Activated naive CD4-positive, alpha-beta T cell treated with anti-CD3 and anti-CD28 coated beads, Interleukin-2, amount 50 U/mL, for 24 hours (primary cell): ENCODE data around the gene TAF6L.
"Not testable (repeated sequence)": the region's sequence is repeated elsewhere in the genome, so short reads cannot be mapped to it uniquely, and the experiment has no call there.

Source experiments
- H3K27ac Mint-ChIP-seq: one replicate; pipeline ENCODE4 v1.8.0; 2021; ENCODE audit warnings: mild to moderate bottlenecking, mixed read lengths
- H3K27me3 Mint-ChIP-seq: one replicate; pipeline ENCODE4 v1.8.0; 2021; ENCODE audit warnings: mixed read lengths
- H3K36me3 Mint-ChIP-seq: one replicate; pipeline ENCODE4 v1.8.0; 2021; ENCODE audit warnings: mixed read lengths
- H3K4me1 Mint-ChIP-seq: one replicate; pipeline ENCODE4 v1.8.0; 2021; ENCODE audit warnings: mixed read lengths
- H3K4me3 Mint-ChIP-seq: one replicate; pipeline ENCODE4 v1.8.0; 2021; ENCODE audit warnings: mild to moderate bottlenecking, mixed read lengths
- H3K9me3 Mint-ChIP-seq: one replicate; pipeline ENCODE4 v1.8.0; 2021; ENCODE audit warnings: mixed read lengths

Gene TAF6L

GRCh38 chr11:62771144-62772021 is at the start of gene TAF6L:
TAF6L (plus strand) TSS chr11:62771396; CDS start chr11:62775784, 4,388 bp downstream.
- Mint-ChIP-seq H3K9me3 (no peaks in the 10 kb centered on the region), H3K4me1 (peaks cover 27% of the 10 kb centered on the region), H3K4me3 (peak within 1 kb of the TSS; percentile 93), H3K27me3 (no peaks in the 10 kb centered on the region), H3K27ac (peak within 1 kb of the TSS; percentile 95), H3K36me3 (no peaks in the 10 kb centered on the region)

GRCh38 chr11:62721994-62722393 is 49.2 kb upstream of the TAF6L start:
- peaks cover 60% of the 10 kb centered on the region for H3K4me1 Mint-ChIP-seq
- H3K36me3 Mint-ChIP-seq, result peaks cover 44% of the 10 kb centered on the region
- peak overlapping the region; percentile 41 for H3K27ac Mint-ChIP-seq
- no peak overlapping the region for H3K4me3 Mint-ChIP-seq
- H3K9me3 Mint-ChIP-seq, result no peaks in the 10 kb centered on the region
- H3K27me3 Mint-ChIP-seq, result no peaks in the 10 kb centered on the region

- Mint-ChIP-seq H3K9me3 (no peaks in the 10 kb centered on the region), H3K4me3 (peak overlapping the region; percentile 97), H3K36me3 (peaks cover 42% of the 10 kb centered on the region), H3K4me1 (peaks cover 59% of the 10 kb centered on the region), H3K27me3 (no peaks in the 10 kb centered on the region), H3K27ac (peak overlapping the region; percentile 81)
Measured at GRCh38 chr11:62724171-62724570, 47.0 kb upstream of the TAF6L start.

- Mint-ChIP-seq H3K9me3 (no peaks in the 10 kb centered on the region), H3K36me3 (peaks cover 33% of the 10 kb centered on the region), H3K27me3 (no peaks in the 10 kb centered on the region), H3K4me1 (peaks cover 57% of the 10 kb centered on the region), H3K4me3 (peak overlapping the region; percentile 97), H3K27ac (peak overlapping the region; percentile 93)
Measured at GRCh38 chr11:62725646-62726045, 45.5 kb upstream of the TAF6L start.

- peak overlapping the region; percentile 93 for H3K27ac Mint-ChIP-seq
- H3K27me3 Mint-ChIP-seq, result no peaks in the 10 kb centered on the region
- H3K36me3 Mint-ChIP-seq, result peaks cover 27% of the 10 kb centered on the region
- H3K9me3 Mint-ChIP-seq, result no peaks in the 10 kb centered on the region
- H3K4me3 Mint-ChIP-seq, result peak overlapping the region; percentile 97
- H3K4me1 Mint-ChIP-seq, result peaks cover 56% of the 10 kb centered on the region
Measured at GRCh38 chr11:62726156-62726914, 44.9 kb upstream of the TAF6L start.

- H3K27me3 Mint-ChIP-seq, result no peaks in the 10 kb centered on the region
- peak overlapping the region; percentile 97 for H3K27ac Mint-ChIP-seq
- peak overlapping the region; percentile 97 for H3K4me3 Mint-ChIP-seq
- H3K4me1 Mint-ChIP-seq, result peaks cover 54% of the 10 kb centered on the region
- no peaks in the 10 kb centered on the region for H3K9me3 Mint-ChIP-seq
- peaks cover 27% of the 10 kb centered on the region for H3K36me3 Mint-ChIP-seq
Measured at GRCh38 chr11:62726915-62727164, 44.4 kb upstream of the TAF6L start.

- Mint-ChIP-seq H3K4me1 (peaks cover 49% of the 10 kb centered on the region), H3K4me3 (peak within 1 kb of the TSS; percentile 97), H3K36me3 (peaks cover 25% of the 10 kb centered on the region), H3K9me3 (no peaks in the 10 kb centered on the region), H3K27me3 (no peaks in the 10 kb centered on the region), H3K27ac (peak within 1 kb of the TSS; percentile 97)
Measured at GRCh38 chr11:62727165-62727871, 43.9 kb upstream of the TAF6L start, which contains the start of gene HNRNPUL2. HNRNPUL2 (minus strand) TSS chr11:62727457; CDS start chr11:62727156, 301 bp downstream.

GRCh38 chr11:62727872-62728170 is 43.4 kb upstream of the TAF6L start:
- Mint-ChIP-seq H3K36me3 (peaks cover 21% of the 10 kb centered on the region), H3K4me1 (peaks cover 45% of the 10 kb centered on the region), H3K9me3 (no peaks in the 10 kb centered on the region), H3K27me3 (no peaks in the 10 kb centered on the region), H3K4me3 (peak overlapping the region; percentile 97), H3K27ac (peak overlapping the region; percentile 97)

- H3K4me3 Mint-ChIP-seq, result peak within 1 kb of the TSS; percentile 97
- no peaks in the 10 kb centered on the region for H3K9me3 Mint-ChIP-seq
- H3K27me3 Mint-ChIP-seq, result no peaks in the 10 kb centered on the region
- peaks cover 47% of the 10 kb centered on the region for H3K4me1 Mint-ChIP-seq
- peak within 1 kb of the TSS; percentile 97 for H3K27ac Mint-ChIP-seq
- H3K36me3 Mint-ChIP-seq, result peaks cover 24% of the 10 kb centered on the region
Measured at GRCh38 chr11:62728171-62728988, 42.8 kb upstream of the TAF6L start, which contains the start of gene TTC9C. TTC9C (plus strand) TSS chr11:62728486; CDS start chr11:62728849, 363 bp downstream.

GRCh38 chr11:62730076-62730475 is 41.1 kb upstream of the TAF6L start:
- not testable (repeated sequence) for H3K27me3 Mint-ChIP-seq, H3K9me3 Mint-ChIP-seq
- Mint-ChIP-seq H3K4me3 (peak overlapping the region; percentile 97), H3K36me3 (peaks cover 15% of the 10 kb centered on the region), H3K4me1 (peaks cover 33% of the 10 kb centered on the region), H3K27ac (peak overlapping the region; percentile 76)

GRCh38 chr11:62732830-62733229 is 38.4 kb upstream of the TAF6L start:
- no peak overlapping the region for H3K4me3 Mint-ChIP-seq
- peaks cover 6% of the 10 kb centered on the region for H3K36me3 Mint-ChIP-seq
- no peaks in the 10 kb centered on the region for H3K9me3 Mint-ChIP-seq
- no peaks in the 10 kb centered on the region for H3K27me3 Mint-ChIP-seq
- H3K4me1 Mint-ChIP-seq, result peaks cover 26% of the 10 kb centered on the region
- H3K27ac Mint-ChIP-seq, result peak overlapping the region; percentile 69

- peaks cover 7% of the 10 kb centered on the region for H3K4me1 Mint-ChIP-seq
- H3K27ac Mint-ChIP-seq, result no peak overlapping the region
- peaks cover 7% of the 10 kb centered on the region for H3K36me3 Mint-ChIP-seq
- H3K27me3 Mint-ChIP-seq, result no peaks in the 10 kb centered on the region
- no peaks in the 10 kb centered on the region for H3K9me3 Mint-ChIP-seq
- no peak overlapping the region for H3K4me3 Mint-ChIP-seq
Measured at GRCh38 chr11:62737196-62737595, 34.0 kb upstream of the TAF6L start.

GRCh38 chr11:62747475-62748160 is 23.6 kb upstream of the TAF6L start:
- Mint-ChIP-seq H3K27ac (no peak overlapping the region), H3K36me3 (peaks cover 4% of the 10 kb centered on the region), H3K27me3 (no peaks in the 10 kb centered on the region), H3K4me1 (peaks cover 23% of the 10 kb centered on the region), H3K4me3 (no peak overlapping the region), H3K9me3 (no peaks in the 10 kb centered on the region)

GRCh38 chr11:62749931-62750330 is 21.3 kb upstream of the TAF6L start:
- H3K9me3 Mint-ChIP-seq, H3K4me3 Mint-ChIP-seq, H3K36me3 Mint-ChIP-seq, H3K27ac Mint-ChIP-seq, H3K27me3 Mint-ChIP-seq: not testable (repeated sequence)
- peaks cover 34% of the 10 kb centered on the region for H3K4me1 Mint-ChIP-seq
